ENCODE results near the gene TNFRSF1B. TPM values are rescaled to one million over a fixed set of nuclear protein-coding genes. Genes with fewer than 3 reads are reported as not detected.

The TNFRSF1B gene
- total and polyA plus RNA-seq, 9 of the 15 experiments (the other 6 are each of a cell fraction or from before 2014, with no cell fraction given) = 8.8 to 91.3 (median 36.0) TPM

DNA sequence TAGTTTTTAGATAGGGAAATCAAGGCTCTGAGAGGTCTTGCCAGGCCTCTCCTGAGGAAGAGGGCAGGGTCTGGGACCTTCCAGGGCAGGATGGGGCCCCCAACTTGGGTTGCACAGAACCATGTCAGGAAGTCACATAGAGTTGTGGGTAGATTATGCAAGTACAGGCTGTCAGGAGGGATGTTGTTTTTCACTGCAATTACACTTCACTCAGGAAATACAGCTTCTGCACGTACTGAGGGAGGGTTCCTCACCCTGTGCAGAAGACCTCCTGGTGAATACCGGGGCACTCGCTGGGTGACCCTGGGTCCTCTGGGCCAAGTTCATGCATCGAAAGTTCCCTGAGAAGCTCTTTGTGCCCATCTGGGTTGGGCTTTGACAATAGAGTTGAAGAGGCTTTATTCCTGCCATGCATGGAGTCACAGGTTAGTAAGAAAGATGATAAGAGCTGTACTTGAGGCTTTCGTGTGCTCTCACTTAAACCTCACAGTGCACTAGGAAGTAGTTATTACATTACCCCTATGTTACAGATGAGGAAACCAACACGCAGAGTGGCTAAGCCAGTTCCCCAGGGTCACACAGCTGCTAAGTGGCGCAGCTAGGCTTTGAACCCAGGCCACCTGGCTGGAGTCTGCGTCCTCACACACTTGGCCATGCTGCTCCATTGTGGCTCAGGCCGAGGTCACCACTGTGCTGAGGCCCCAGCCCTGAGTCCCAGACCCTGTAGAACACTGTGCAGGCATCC, 16.2 kb upstream of the TNFRSF1B start:
- in situ Hi-C loops (cut with MboI) = no loop called here
- ATAC-seq (no peak), DNase-seq (ENCODE audit: extremely low read depth in 1 of 4, low spot score in 3 of 4) (no peak), FAIRE-seq (no peak)
- 67% methylated on average over 9 of the region's 9 CpGs for WGBS (ENCODE audit: insufficient coverage, low coverage, missing lambda C conversion rate)
- H4K20me1 ChIP-seq (replicated peaks; ENCODE audit: control insufficient read depth, insufficient read depth, low read length) = no peaks in the 10 kb centered on the region
- no peak overlapping the region for H3K4me2 ChIP-seq (ENCODE audit: insufficient read depth, low read length)
- POLR2A ChIA-PET = interaction anchor here (0.5 to 3.2 kb wide), 8 partner anchors 9 to 60 kb away, joined by 3 to 16 read pairs (median 6); partner anchors contain the start of gene TNFRSF1B
- no TSS peak for BruUV-seq (replicated peaks)
- H3K9me3 ChIP-seq (replicated peaks; ENCODE audit: control insufficient read depth, insufficient read depth, low read depth, low read length) = no peaks in the 10 kb centered on the region
- peaks cover 20 to 37% of the 10 kb centered on the region in 2 experiments for H3K4me1 ChIP-seq (replicated peaks in 1 of 2; ENCODE audit: control insufficient read depth in 2 of 2, insufficient read depth in 2 of 2, low read length in 2 of 2)
- no peak overlapping the region for H2AFZ ChIP-seq (ENCODE audit: low read depth, low read length)
- CTCF ChIA-PET (ENCODE audit: low intra/inter-chr PET ratio) = no interaction called here
- H3K27ac ChIP-seq (ENCODE audit: extremely low read depth, low read depth, low read length) = no peak overlapping the region
- H3K4me3 ChIP-seq = no peak overlapping the region
- no peaks in the 10 kb centered on the region for H3K79me2 ChIP-seq (ENCODE audit: control insufficient read depth, insufficient read depth, low read length)
- H3K9me1 ChIP-seq (ENCODE audit: control insufficient read depth, insufficient read depth, low read length) = no peaks in the 10 kb centered on the region
- H3K9ac ChIP-seq (ENCODE audit: insufficient read depth in 1 of 2, low read depth in 2 of 2, low read length in 2 of 2) = peak overlapping the region in 1 of 2 experiments; percentile 45; a peak in 1 of 4 replicates
- H3K27me3 ChIP-seq (ENCODE audit: control insufficient read depth in 2 of 2, insufficient read depth in 2 of 2, low read length in 2 of 2) = no peaks in the 10 kb centered on the region; a peak in 1 of 5 replicates
- H3K36me3 ChIP-seq (ENCODE audit: control insufficient read depth, insufficient read depth, low read length) = no peaks in the 10 kb centered on the region
- intact Hi-C loops (cut with micrococcal nuclease) = no loop called here
- TF ChIP-seq CTBP1 (IDR thresholded peaks at IDR 0.05; ENCODE audit: borderline replicate concordance) = no peak
- TF ChIP-seq ZFX (CRISPR knock-in tag; IDR thresholded peaks at IDR 0.05) = no peak
- TF ChIP-seq, protein P1, sequence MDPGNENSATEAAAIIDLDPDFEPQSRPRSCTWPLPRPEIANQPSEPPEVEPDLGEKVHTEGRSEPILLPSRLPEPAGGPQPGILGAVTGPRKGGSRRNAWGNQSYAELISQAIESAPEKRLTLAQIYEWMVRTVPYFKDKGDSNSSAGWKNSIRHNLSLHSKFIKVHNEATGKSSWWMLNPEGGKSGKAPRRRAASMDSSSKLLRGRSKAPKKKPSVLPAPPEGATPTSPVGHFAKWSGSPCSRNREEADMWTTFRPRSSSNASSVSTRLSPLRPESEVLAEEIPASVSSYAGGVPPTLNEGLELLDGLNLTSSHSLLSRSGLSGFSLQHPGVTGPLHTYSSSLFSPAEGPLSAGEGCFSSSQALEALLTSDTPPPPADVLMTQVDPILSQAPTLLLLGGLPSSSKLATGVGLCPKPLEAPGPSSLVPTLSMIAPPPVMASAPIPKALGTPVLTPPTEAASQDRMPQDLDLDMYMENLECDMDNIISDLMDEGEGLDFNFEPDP (CRISPR knock-in tag; IDR thresholded peaks at IDR 0.05) = no peak
- no peak for TF ChIP-seq ETS1 (conservative IDR thresholded peaks at IDR 0.05; ENCODE audit: control insufficient read depth, low read depth, low read length)
- no peak for TF ChIP-seq ZBTB40 (IDR thresholded peaks at IDR 0.05)
- no peak for TF ChIP-seq ZBTB40 (CRISPR knock-in tag; IDR thresholded peaks at IDR 0.05)
- TF ChIP-seq STAT5A (IDR thresholded peaks at IDR 0.05; ENCODE audit: borderline replicate concordance, low read length) = no peak
